ENCODE measurements around the gene SLC26A9.

DNA sequence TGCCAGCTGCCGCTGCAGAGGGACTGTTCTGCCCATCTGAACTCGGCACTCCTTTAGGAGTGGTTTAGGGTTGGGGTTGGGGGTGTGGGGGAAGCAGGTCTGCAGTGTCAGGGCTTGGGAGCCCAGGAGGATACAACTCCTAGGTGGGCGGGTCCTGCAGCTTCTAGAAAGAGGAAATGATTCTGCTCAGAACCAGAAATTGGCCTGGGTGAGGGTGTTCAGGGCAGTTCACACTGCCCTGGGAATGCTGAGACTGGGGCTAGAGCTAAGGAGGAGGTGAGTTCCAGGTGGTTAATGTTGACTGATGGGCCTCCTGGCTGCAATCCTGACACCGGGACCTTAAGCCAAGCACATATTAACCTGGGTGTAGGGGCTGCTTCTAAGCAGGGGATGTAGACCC lies 4.8 kb upstream of the SLC26A9 start:
- TF ChIP-seq, protein P1, sequence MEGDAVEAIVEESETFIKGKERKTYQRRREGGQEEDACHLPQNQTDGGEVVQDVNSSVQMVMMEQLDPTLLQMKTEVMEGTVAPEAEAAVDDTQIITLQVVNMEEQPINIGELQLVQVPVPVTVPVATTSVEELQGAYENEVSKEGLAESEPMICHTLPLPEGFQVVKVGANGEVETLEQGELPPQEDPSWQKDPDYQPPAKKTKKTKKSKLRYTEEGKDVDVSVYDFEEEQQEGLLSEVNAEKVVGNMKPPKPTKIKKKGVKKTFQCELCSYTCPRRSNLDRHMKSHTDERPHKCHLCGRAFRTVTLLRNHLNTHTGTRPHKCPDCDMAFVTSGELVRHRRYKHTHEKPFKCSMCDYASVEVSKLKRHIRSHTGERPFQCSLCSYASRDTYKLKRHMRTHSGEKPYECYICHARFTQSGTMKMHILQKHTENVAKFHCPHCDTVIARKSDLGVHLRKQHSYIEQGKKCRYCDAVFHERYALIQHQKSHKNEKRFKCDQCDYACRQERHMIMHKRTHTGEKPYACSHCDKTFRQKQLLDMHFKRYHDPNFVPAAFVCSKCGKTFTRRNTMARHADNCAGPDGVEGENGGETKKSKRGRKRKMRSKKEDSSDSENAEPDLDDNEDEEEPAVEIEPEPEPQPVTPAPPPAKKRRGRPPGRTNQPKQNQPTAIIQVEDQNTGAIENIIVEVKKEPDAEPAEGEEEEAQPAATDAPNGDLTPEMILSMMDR (IDR thresholded peaks at IDR 0.05) = no peak
- no peak for TF ChIP-seq SIN3A (IDR thresholded peaks at IDR 0.05; ENCODE audit: borderline replicate concordance, insufficient read depth, low read depth, low read length)
